HG03060 (cell line): ENCODE results near the gene DPYSL3.
"Not testable (repeated sequence)": the region's sequence is repeated elsewhere in the genome, so short reads cannot be mapped to it uniquely, and the experiment has no call there.

ENCODE experiments used
- ATAC-seq: cut with Tn5 transposase; IDR thresholded peaks from one replicate; pipeline ENCODE4 v1.9.1; 2021; ENCODE audit warnings: low read depth, moderate number of reproducible peaks; ENCODE audit not compliant: unreplicated experiment

The DPYSL3 gene

DNA sequence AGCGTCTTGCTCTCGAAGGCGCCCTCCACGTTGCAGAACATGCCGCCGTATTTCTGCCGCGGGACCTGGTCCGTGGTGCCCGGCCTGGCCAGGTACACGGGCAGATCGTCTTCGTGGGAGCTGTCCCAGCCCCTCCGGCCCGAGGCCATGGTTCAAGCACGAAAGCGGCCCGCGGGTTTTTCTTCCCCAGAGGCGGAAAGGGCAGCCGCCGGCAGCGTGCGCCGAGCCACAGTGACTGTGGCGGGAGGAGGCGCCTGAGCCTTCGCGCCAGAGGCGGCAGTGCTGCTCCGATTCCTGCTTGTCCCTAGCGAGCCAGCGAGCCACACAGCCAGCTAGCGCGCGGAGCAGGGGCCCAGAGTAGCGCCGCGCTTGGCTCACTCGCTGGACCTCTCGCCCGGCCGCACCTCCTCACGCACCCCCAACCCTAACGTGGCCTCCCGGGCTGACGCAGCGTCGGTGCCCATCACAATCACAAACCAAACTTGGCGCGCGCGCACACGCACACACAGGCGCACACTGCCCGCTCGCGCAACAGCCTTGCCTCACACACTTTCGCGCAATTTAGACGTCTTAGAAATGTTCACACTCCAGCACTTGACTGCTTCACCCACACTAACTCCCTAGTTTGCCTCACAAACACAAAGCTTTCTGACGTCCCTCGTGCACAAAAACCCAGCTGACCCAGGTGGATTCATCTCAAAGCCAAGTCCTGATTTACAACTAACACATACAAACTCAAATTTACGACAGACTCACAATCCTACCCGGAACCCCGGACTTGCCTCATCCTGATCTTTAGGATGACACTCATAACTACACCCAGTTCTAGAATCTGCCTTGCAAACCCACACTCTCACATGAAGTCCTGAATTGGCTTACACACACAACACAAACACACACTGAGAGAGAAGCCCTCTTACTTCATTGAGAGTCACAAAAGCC is at the start of gene DPYSL3:
Gene DPYSL3 (minus strand): TSS at position 359 of the 942 bp plus-strand sequence. CDS start 210 bp downstream, at position 149.
- ATAC-seq = no peak

DNA sequence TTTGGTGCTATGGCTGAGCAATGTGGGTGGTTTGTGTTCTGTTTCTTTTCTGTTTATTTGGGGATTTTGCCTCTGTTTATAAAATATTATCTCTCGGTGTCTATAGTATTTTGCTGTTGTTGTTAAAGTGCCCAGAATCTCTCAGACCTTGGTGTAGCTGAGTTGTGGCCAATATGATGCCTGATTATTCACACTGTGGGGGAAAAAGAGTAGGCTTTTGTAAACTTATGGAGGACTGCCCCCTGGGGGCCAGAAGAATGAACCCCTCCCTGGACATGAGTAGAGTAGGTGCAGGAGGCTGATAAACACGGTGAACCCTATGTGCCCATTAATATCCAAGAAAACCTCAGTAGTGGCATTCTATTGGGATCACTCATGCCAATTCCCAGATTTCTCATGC is 49.0 kb upstream of the DPYSL3 start:
- peak; percentile 77 for ATAC-seq

DNA sequence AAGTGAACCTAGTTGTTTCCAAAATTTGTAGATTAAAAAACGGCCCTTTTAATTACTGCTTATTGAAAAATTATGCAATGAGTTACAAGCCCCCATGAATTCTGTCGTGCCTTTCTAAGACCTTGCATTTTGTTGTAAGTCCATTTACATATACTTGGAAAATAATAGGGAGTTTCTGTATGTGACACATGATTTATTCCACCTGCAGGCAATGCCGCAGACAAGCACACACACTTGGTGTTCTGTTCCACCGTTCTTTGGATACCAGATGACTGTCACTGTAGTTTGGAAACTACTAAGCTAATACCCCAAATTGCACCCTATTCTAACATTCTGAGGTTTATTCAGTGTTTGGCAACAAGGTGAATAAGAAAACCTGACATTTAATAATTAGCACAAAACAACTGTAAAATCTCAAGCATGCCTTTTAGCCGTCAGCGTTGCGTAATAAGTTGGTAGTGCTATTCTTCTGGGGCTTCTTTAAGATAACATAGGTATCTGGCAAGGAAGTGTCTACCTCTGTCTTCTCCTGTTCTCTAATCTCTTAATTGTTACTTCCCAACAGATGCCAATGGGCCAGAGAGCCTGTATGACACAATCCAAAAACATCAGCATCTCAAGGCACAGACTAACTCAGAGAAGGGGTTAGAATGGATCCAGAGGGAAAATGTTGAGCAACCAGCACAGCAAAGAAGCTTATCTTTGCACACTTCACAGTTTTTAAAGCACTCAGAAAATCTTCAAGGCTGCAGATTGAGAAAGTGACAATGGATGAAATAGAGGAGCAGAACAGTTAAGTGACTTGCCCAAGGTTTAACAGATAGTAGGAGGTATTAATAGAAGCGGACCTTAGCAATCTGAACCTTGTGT is 48.2 kb upstream of the DPYSL3 start:
- no peak for ATAC-seq

DNA sequence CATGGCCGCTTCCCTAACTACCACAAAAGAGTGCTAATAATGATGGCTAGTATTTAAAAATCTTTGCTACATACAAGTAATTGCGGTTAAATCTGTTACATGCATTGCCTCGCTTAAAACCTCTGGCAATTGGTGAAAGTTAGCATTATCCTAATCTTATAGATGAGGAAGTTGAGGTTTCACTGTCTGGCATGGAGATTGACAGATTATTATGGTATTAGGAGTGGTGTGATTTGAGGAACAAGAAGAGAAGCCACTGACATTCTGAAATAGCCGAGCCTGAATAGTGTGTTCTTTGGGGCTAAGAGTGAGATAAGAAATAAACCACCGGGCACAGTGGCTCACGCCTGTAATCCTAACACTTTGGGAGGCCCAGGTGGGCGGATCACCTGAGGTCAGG is 45.3 kb upstream of the DPYSL3 start:
- ATAC-seq = no peak

DNA sequence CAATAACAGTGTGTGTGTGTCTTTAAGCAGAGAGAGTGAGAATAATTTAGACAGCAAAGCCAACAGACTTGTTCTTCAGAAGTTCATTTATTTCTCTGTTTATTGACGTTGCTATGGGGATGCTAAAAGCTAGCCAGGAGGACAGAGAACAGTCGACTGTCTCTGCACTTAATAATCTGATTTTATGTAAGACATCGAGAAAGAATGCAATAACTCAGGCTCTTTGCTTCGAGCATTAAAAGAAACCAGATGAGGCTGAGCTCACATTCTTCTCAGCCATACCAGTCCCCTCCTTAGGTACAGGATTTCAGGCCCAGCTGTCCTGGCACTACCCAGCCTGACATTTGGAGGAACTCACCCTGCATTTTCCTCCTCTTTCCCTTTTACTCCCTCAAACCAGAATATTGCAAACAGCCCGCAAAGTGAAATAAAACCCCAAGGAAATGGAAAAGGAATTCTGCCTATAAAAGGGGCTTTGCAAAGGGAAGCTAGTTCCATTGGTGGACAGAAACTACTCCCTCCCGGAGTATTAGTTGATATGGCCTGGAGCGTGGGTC is 44.5 kb upstream of the DPYSL3 start:
- ATAC-seq = no peak

- ATAC-seq = not testable (repeated sequence)
Measured at GRCh38 chr5:147553817-147554216, 43.9 kb upstream of the DPYSL3 start.

DNA sequence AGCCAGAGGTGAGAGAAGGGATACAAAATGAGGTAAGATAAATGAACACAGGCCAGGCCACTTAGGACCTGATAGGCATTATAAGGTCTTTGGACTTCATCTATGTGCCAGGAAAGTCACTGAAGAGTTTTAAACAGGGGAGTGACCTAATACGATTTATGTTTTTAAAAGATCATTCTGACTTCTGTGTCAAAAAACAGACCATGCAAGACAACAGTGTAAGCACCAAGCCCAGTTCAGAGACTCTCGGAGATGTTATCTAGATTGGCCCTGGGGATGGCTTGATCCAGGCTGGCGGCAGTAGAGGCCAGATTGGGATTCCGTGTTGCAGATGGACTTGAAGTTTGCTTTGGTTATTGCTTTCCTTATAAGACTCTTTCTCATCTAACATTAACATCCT is 43.0 kb upstream of the DPYSL3 start:
- no peak for ATAC-seq

DNA sequence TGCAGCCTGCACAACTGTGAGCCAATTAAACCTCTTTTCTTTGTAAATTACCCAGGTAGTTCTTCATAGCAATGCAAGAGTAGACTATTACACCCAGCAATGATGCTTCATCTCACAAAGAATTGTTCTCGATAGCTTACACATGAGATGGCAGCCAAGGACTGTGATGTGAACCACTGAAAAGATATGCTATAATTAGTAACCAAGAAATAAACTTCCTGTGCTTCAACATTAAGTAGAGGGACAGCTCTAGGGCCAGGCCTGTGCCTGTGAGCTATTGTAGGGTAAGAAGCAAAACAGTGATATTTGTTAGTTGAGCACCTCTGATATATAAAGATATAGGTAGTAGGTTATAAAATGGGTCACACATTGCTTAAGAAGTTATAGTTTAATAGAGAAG is 41.8 kb upstream of the DPYSL3 start:
- no peak for ATAC-seq

- no peak for ATAC-seq
Measured at GRCh38 chr5:147547730-147548129, 37.9 kb upstream of the DPYSL3 start.

- ATAC-seq = no peak
Measured at GRCh38 chr5:147544556-147544955, 34.7 kb upstream of the DPYSL3 start.

- ATAC-seq = no peak
Measured at GRCh38 chr5:147539053-147539452, 29.2 kb upstream of the DPYSL3 start.

GRCh38 chr5:147538236-147538635 is 28.4 kb upstream of the DPYSL3 start:
- no peak for ATAC-seq

GRCh38 chr5:147534172-147534951 is 24.5 kb upstream of the DPYSL3 start:
- no peak for ATAC-seq

- no peak for ATAC-seq
Measured at GRCh38 chr5:147532156-147532555, 22.3 kb upstream of the DPYSL3 start.

GRCh38 chr5:147530530-147531389 is 20.9 kb upstream of the DPYSL3 start:
- ATAC-seq = no peak

DNA sequence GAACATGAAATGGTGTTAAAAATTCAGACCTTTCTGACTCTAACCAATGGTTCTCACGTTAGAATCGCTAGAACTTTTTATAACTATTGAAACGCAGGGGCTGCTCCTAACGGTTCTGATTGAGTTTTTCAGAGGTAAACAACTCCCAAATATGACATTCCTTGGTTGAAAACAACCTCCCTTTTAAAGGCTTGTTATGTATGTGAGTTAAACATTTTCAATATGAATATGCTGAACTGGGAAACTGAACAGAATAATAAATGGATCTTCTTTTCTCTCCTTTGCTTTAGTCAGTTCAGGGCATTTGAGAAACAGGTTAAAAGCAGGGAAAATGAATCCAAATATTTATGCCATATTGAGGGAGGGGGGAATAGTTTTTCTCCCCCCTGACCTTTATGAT is 13.2 kb upstream of the DPYSL3 start:
- no peak for ATAC-seq

DNA sequence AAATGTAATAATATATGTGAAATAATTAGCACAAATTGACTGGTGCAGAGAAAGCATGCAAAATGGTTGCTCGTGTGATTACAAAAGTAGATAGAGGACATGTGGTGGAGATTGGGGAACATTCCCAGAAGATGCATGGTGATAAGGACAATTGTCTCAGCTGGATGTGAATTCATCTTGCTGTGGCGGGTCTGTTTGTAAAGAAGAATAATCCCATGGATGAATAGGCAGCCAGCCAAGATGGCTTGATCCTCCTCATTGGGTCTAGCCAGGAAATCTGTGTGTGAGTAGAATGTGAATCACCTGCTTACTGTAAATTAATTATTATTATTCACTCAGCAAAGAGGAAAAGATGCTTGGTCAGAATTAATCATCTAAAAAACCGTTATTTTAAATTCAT is 12.6 kb upstream of the DPYSL3 start:
- no peak for ATAC-seq

- no peak for ATAC-seq
Measured at GRCh38 chr5:147520450-147520849, 10.6 kb upstream of the DPYSL3 start.

DNA sequence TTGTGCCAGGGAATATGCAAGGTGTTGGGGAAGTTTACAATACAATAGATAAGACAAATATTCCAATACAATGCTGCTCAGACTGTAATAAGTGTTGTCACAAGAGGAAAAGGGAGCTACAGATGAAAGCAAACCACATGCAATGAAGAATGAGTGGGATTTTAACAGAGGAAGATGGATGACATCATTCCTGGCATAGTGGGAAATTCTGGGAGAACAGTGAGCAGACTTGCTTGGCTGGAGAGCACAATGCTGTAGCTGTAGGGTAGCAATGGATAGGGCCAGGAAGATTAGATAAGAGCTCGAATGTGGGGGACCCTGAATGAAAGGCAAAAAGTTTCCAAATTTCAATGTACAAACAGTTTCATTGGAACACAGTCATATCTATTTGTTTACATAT is 9.5 kb upstream of the DPYSL3 start:
- no peak for ATAC-seq
